H1 (cell line): ENCODE data around the gene TMEM25. TPM values are rescaled to one million over a fixed set of nuclear protein-coding genes. Genes with fewer than 3 reads are reported as not detected.
A peak's percentile ranks its signal among the peaks of the same experiment; 100 is the strongest.

Experiments
- CTCF ChIA-PET: fragments of 300-600 bp; sonication (Branson Sonifier 250); formaldehyde crosslinking; loops from one replicate; lab custom pipeline; 2021; ENCODE audit not compliant: partially characterized antibody; lab: Charles Lee
- POLR2A ChIA-PET: fragments of 300-600 bp; sonication (Branson Sonifier 250); formaldehyde crosslinking; loops from one replicate; lab custom pipeline; 2021; ENCODE audit warnings: inconsistent platforms; ENCODE audit not compliant: partially characterized antibody; lab: Charles Lee
- DNase-seq, 2 experiments: peaks; one replicate each; pipeline versions ENCODE4 v3.0.0 to v3.0.0-alpha.2; 2010 to 2022; ENCODE audit warnings: low spot score in 2 of 2, low read depth in 1 of 2, mixed read lengths in 1 of 2
- FAIRE-seq: peaks from 2 replicates; lab custom pipeline; 2011; peaks lifted over from hg19 to GRCh38; lab: Jason Lieb, UNC
- H2AFZ ChIP-seq: 2 replicates; pipeline ENCODE4 v1.8.1; 2012; ENCODE audit warnings: low read length, inconsistent platforms
- H2AK5ac ChIP-seq: 2 replicates; pipeline ENCODE4 v1.6.1; 2013; ENCODE audit warnings: low read depth, low read length
- H2BK120ac ChIP-seq: replicated peaks from 2 replicates; pipeline ENCODE3; 2013; ENCODE audit warnings: low read depth, low read length, inconsistent platforms
- H2BK12ac ChIP-seq: 2 replicates; pipeline ENCODE4 v1.6.1; 2013; ENCODE audit warnings: low read depth, low read length
- H2BK15ac ChIP-seq: 2 replicates; pipeline ENCODE4 v1.6.1; 2013; ENCODE audit warnings: low read length
- H2BK20ac ChIP-seq: 2 replicates; pipeline ENCODE4 v1.6.1; 2013; ENCODE audit warnings: low read length
- H2BK5ac ChIP-seq: 2 replicates; pipeline ENCODE4 v1.6.1; 2013; ENCODE audit warnings: low read depth, low read length
- H3K14ac ChIP-seq: 2 replicates; pipeline ENCODE4 v1.6.1; 2013; ENCODE audit warnings: inconsistent platforms; ENCODE audit not compliant: insufficient read length
- H3K18ac ChIP-seq: 2 replicates; pipeline ENCODE4 v1.6.1; 2013; ENCODE audit warnings: low read length; ENCODE audit errors: extremely low read depth
- H3K23ac ChIP-seq: 2 replicates; pipeline ENCODE4 v1.6.1; 2013; ENCODE audit warnings: inconsistent platforms; ENCODE audit not compliant: insufficient read length
- H3K23me2 ChIP-seq: 2 replicates; pipeline ENCODE4 v1.6.1; 2013; ENCODE audit warnings: low read depth, low read length
- H3K27ac ChIP-seq: 2 replicates; pipeline ENCODE4 v1.6.1; 2011; ENCODE audit warnings: low read depth, low read length, inconsistent platforms
- H3K27me3 ChIP-seq, 4 experiments: replicated peaks in 1 of 4; 1 replicate in 1 of 4; 2 replicates in 3 of 4; pipeline versions ENCODE4 v1.6.1 to v1.8.1; 2011 to 2013; ENCODE audit warnings: low read length in 3 of 4, mild to moderate bottlenecking in 3 of 4, inconsistent platforms in 2 of 4, mixed read lengths in 2 of 4, moderate library complexity in 1 of 4; ENCODE audit not compliant: control insufficient read depth in 3 of 4, insufficient read depth in 3 of 4; ENCODE audit errors: extremely low read depth in 1 of 4
- H3K36me3 ChIP-seq, 4 experiments: 2 replicates each; pipeline versions ENCODE4 v1.6.1 to v1.8.1; 2011 to 2013; ENCODE audit warnings: mild to moderate bottlenecking in 4 of 4, low read length in 3 of 4, moderate library complexity in 2 of 4, control low read depth in 1 of 4, inconsistent platforms in 1 of 4; ENCODE audit not compliant: insufficient read depth in 4 of 4, control insufficient read depth in 2 of 4
- H3K4ac ChIP-seq: replicated peaks from 2 replicates; pipeline ENCODE3; 2013; ENCODE audit warnings: low read length, low read depth, mixed read lengths, inconsistent platforms; ENCODE audit not compliant: insufficient read length
- H3K4me1 ChIP-seq, 4 experiments: replicated peaks in 1 of 4; 1 replicate in 1 of 4; 2 replicates in 3 of 4; pipeline versions ENCODE4 v1.6.1 to v1.8.1; 2011 to 2013; ENCODE audit warnings: low read length in 3 of 4, inconsistent platforms in 2 of 4, mixed read lengths in 1 of 4; ENCODE audit not compliant: insufficient read depth in 4 of 4, control insufficient read depth in 3 of 4
- H3K4me2 ChIP-seq, 2 experiments: 2 replicates each; pipeline versions ENCODE4 v1.6.1 to v1.8.1; 2011 to 2013; ENCODE audit warnings: low read depth in 2 of 2, low read length in 2 of 2, control low read depth in 1 of 2, inconsistent platforms in 1 of 2, mild to moderate bottlenecking in 1 of 2; ENCODE audit not compliant: insufficient read depth in 1 of 2
- H3K4me3 ChIP-seq, 4 experiments: fragments of 200-600, 300-600 bp in 1 of 4; sonication (generic), shearing (Covaris generic), sonication (Bioruptor Twin) in 1 of 4; 2 replicates each; pipeline versions ENCODE4 v1.5.1 to v1.8.1; 2011 to 2016; ENCODE audit warnings: low read length in 4 of 4, low read depth in 3 of 4, control low read depth in 2 of 4, inconsistent platforms in 2 of 4, mild to moderate bottlenecking in 2 of 4, mixed read lengths in 1 of 4, moderate library complexity in 1 of 4; ENCODE audit not compliant: insufficient read depth in 2 of 4; ENCODE audit errors: extremely low read depth in 1 of 4
- H3K56ac ChIP-seq: replicated peaks from 2 replicates; pipeline ENCODE3; 2013; ENCODE audit warnings: low read depth, mild to moderate bottlenecking, mixed read lengths, low read length, inconsistent platforms; ENCODE audit not compliant: insufficient read length
- H3K79me1 ChIP-seq: 2 replicates; pipeline ENCODE4 v1.6.1; 2013; ENCODE audit warnings: low read depth, low read length, control low read depth
- H3K79me2 ChIP-seq, 2 experiments: 2 replicates each; pipeline versions ENCODE4 v1.6.1 to v1.8.1; 2012 to 2013; ENCODE audit warnings: low read length in 2 of 2, mild to moderate bottlenecking in 2 of 2, inconsistent platforms in 1 of 2; ENCODE audit not compliant: insufficient read depth in 2 of 2, control insufficient read depth in 1 of 2
- H3K9ac ChIP-seq, 4 experiments: replicated peaks in 1 of 4; 1 replicate in 1 of 4; 2 replicates in 3 of 4; pipeline versions ENCODE4 v1.6.1 to v1.8.1; 2011 to 2013; ENCODE audit warnings: low read depth in 3 of 4, low read length in 3 of 4, control low read depth in 2 of 4, mild to moderate bottlenecking in 2 of 4, moderate library complexity in 2 of 4, inconsistent platforms in 1 of 4; ENCODE audit errors: extremely low read depth in 1 of 4
- H3K9me3 ChIP-seq, 2 experiments: 2 replicates each; pipeline versions ENCODE4 v1.6.1 to v1.8.1; 2012 to 2013; ENCODE audit warnings: mild to moderate bottlenecking in 2 of 2, moderate library complexity in 2 of 2, control low read depth in 1 of 2, inconsistent platforms in 1 of 2, low read depth in 1 of 2, low read length in 1 of 2, mixed read lengths in 1 of 2; ENCODE audit not compliant: insufficient read depth in 2 of 2
- H4K20me1 ChIP-seq, 2 experiments: replicated peaks in 1 of 2; 2 replicates each; pipeline versions ENCODE3 to v1.8.1; 2011 to 2013; ENCODE audit warnings: inconsistent platforms in 2 of 2, low read length in 2 of 2, mild to moderate bottlenecking in 1 of 2; ENCODE audit not compliant: insufficient read depth in 2 of 2, control insufficient read depth in 1 of 2
- H4K5ac ChIP-seq: 2 replicates; pipeline ENCODE4 v1.6.1; 2013; ENCODE audit warnings: low read length, low read depth, mixed read lengths, inconsistent platforms; ENCODE audit not compliant: insufficient read length
- H4K8ac ChIP-seq: 2 replicates; pipeline ENCODE4 v1.8.0; 2013; ENCODE audit warnings: mild to moderate bottlenecking, moderate library complexity, low read length, inconsistent platforms; ENCODE audit not compliant: insufficient read depth; ENCODE audit errors: extremely low read depth
- H4K91ac ChIP-seq: replicated peaks from 2 replicates; pipeline ENCODE3; 2013; ENCODE audit warnings: low read length, mixed read lengths, inconsistent platforms; ENCODE audit not compliant: insufficient read length
- CHD2 ChIP-seq: IDR thresholded peaks from 2 replicates; pipeline ENCODE4 v1.6.1; 2012; ENCODE audit warnings: low read length, improper control_type of control experiment
- RAD21 ChIP-seq, 2 experiments: IDR thresholded peaks in 1 of 2; conservative IDR thresholded peaks in 1 of 2; 2 replicates each; pipeline ENCODE4 v1.6.1; 2011; ENCODE audit warnings: low read depth in 2 of 2, low read length in 2 of 2, improper control_type of control experiment in 1 of 2, inconsistent platforms in 1 of 2, mild to moderate bottlenecking in 1 of 2, moderate library complexity in 1 of 2
- SUZ12 ChIP-seq: fragments of 200-600 bp; sonication (generic); IDR thresholded peaks from 2 replicates; pipeline ENCODE4 v1.6.1; 2012; ENCODE audit warnings: mild to moderate bottlenecking, inconsistent platforms, low read length, moderate library complexity, mixed read lengths
- YY1 ChIP-seq: IDR thresholded peaks from 2 replicates; pipeline ENCODE4 v1.6.1; 2011; ENCODE audit warnings: low read depth, mild to moderate bottlenecking, low read length
- WGBS, 2 experiments: shearing (Covaris generic) in 1 of 2; methylation state at CpG; one replicate each; pipeline versions ENCODE4 v1.1.6 to v1.1.7; 2013 to 2015; ENCODE audit warnings: low lambda C conversion rate in 2 of 2, mixed read lengths in 2 of 2, inconsistent platforms in 1 of 2, low coverage in 1 of 2, missing lambda C conversion rate in 1 of 2; ENCODE audit not compliant: insufficient replicate concordance in 2 of 2, insufficient coverage in 1 of 2, insufficient read length in 1 of 2; ENCODE audit errors: extremely low coverage in 1 of 2, missing lambda C conversion rate in 1 of 2; 5-methylcytosine and 5-hydroxymethylcytosine counted together
- polyA plus RNA-seq, 7 experiments: library from polyadenylated mRNA; depleted of rRNA in 3 of 7; stranded (reverse) in 5 of 7; unstranded in 2 of 7; fragments of >200 nt in 5 of 7; fragments of 200-250 nt in 2 of 7; gene quantifications; 1 replicate in 5 of 7; 2 replicates in 1 of 7; 4 replicates in 1 of 7; pipeline versions ENCODE4 v1.2.1 to v1.2.3, GENCODE V29; 2011 to 2013; ENCODE audit warnings: missing spikeins in 2 of 7, mixed read lengths in 2 of 7
- total RNA-seq: library from RNA; stranded (reverse); fragmentation: NEBNext Ultra II Directional; extraction: Animal tissue kit (Norgen Biotek cat#: 25700); gene quantifications from 2 replicates; pipeline ENCODE4 v1.2.1, GENCODE V29; 2021

Gene TMEM25
- total and polyA plus RNA-seq, 2 of the 8 experiments (the other 6 are each of a cell fraction or from before 2014, with no cell fraction given): 18.3 to 26.8 TPM

- H3K18ac ChIP-seq: peak overlapping the region; percentile 95; the same call in 1 of the 2 replicates
- no peak overlapping the region for H2BK120ac ChIP-seq
- WGBS, 2 experiments: 27% methylated on average over 10 of the region's 10 CpGs; no CpG with 5 or more reads in 1 of the 2 experiments
- peaks cover 8 to 10% of the 10 kb centered on the region in 2 experiments for H4K20me1 ChIP-seq
- H3K23me2 ChIP-seq: peaks cover 7% of the 10 kb centered on the region; the same call in 1 of the 2 replicates
- H3K9me3 ChIP-seq: no peaks in the 10 kb centered on the region
- peaks cover 13 to 56% of the 10 kb centered on the region in 2 experiments for H3K79me2 ChIP-seq
- H3K4me1 ChIP-seq: peaks cover 0 to 4% (median 0%) of the 10 kb centered on the region in 4 experiments; a peak in 1 of 7 replicates
- peak overlapping the region; percentile 94 to 100 (median 95) for H3K4me3 ChIP-seq
- no peak overlapping the region for H2BK20ac ChIP-seq
- no peak overlapping the region; the same call in 1 of the 2 replicates for H3K27ac ChIP-seq
- H2AFZ ChIP-seq: no peak overlapping the region
- no peak for FAIRE-seq
- ChIA-PET CTCF (interaction anchor here (0.8 to 1.2 kb wide), 2 partner anchors 36 to 117 kb away, joined by 3 read pairs; no protein-coding TSS in a partner anchor), POLR2A (interaction anchor here (0.6 to 1.6 kb wide), 4 partner anchors 8 to 64 kb away, joined by 3 to 7 read pairs (median 6); partner anchors contain the start of gene TMEM25)
- no peak overlapping the region for H4K8ac ChIP-seq
- peak overlapping the region; percentile 81 to 91 for H3K4me2 ChIP-seq
- H2AK5ac ChIP-seq: no peak overlapping the region
- no peaks in the 10 kb centered on the region for H3K36me3 ChIP-seq
- H2BK12ac ChIP-seq: no peak overlapping the region
- no peak for DNase-seq
- H3K79me1 ChIP-seq: no peaks in the 10 kb centered on the region; the same call in 1 of the 2 replicates
- H4K5ac ChIP-seq: no peak overlapping the region
- no peak overlapping the region for H3K14ac ChIP-seq
- H4K91ac ChIP-seq: no peak overlapping the region
- no peak overlapping the region for H3K23ac ChIP-seq
- H3K4ac ChIP-seq: no peak overlapping the region
- no peak overlapping the region for H2BK5ac ChIP-seq
- no peak overlapping the region for H2BK15ac ChIP-seq
- no peaks in the 10 kb centered on the region for H3K27me3 ChIP-seq
- no peak overlapping the region for H3K56ac ChIP-seq
- peak overlapping the region; percentile 73 to 94 (median 88) for H3K9ac ChIP-seq
- TF ChIP-seq CHD2: no peak
- no peak for TF ChIP-seq RAD21 (IDR thresholded peaks at IDR 0.05 in 1 of 2, conservative IDR thresholded peaks at IDR 0.05 in 1 of 2; ENCODE audit: low read depth in 2 of 2, low read length in 2 of 2)
- TF ChIP-seq SUZ12: no peak
- no peak for TF ChIP-seq YY1
Observed at GRCh38 chr11:118572981-118573550, 42.1 kb downstream of the TMEM25 start.
